Tibial nerve (tissue), 4 donors: ENCODE results near the gene HOMER2. TPM values are rescaled to one million over a fixed set of nuclear protein-coding genes. Genes with fewer than 3 reads are reported as not detected.

Source experiments
- DNase-seq, 2 donors: peaks; one replicate each; pipeline ENCODE4 v3.0.0-alpha.2; 2019; ENCODE audit warnings: low spot score in 2 of 2
- H3K27ac ChIP-seq, 4 donors: fragments of 200-600 bp; sonication (generic) in 3 of 4; one replicate each; pipeline ENCODE4 v1.5.1; 2017 to 2019; ENCODE audit warnings: mild to moderate bottlenecking in 1 of 4
- H3K27me3 ChIP-seq, 2 donors: fragments of 200-600 bp; sonication (generic) in 1 of 2; one replicate each; pipeline versions ENCODE4 v1.5.1 to v1.6.0; 2017 to 2019
- H3K36me3 ChIP-seq, 3 donors: fragments of 200-600 bp; sonication (generic); one replicate each; pipeline ENCODE4 v1.5.1; 2018 to 2019
- H3K4me1 ChIP-seq, 4 donors: fragments of 200-600 bp; sonication (generic) in 3 of 4; one replicate each; pipeline ENCODE4 v1.5.1; 2017 to 2019
- H3K4me3 ChIP-seq, 4 donors: fragments of 200-600 bp; sonication (generic) in 3 of 4; one replicate each; pipeline ENCODE4 v1.5.1; 2017 to 2019; ENCODE audit warnings: mild to moderate bottlenecking in 1 of 4, moderate library complexity in 1 of 4
- H3K9me3 ChIP-seq, 4 donors: fragments of 200-600 bp; sonication (generic) in 3 of 4; one replicate each; pipeline ENCODE4 v1.5.1; 2017 to 2019
- CTCF ChIP-seq, 5 experiments: fragments of 200-600 bp in 3 of 5; fragments of 450-650 bp in 2 of 5; sonication (generic) in 3 of 5; IDR thresholded peaks; one replicate each; pipeline ENCODE4 v1.5.1; 2016 to 2019; ENCODE audit warnings: antibody characterized with exemption in 5 of 5, mild to moderate bottlenecking in 3 of 5, moderate library complexity in 2 of 5
- EP300 ChIP-seq, 2 donors: sonication (generic); formaldehyde crosslinking; IDR thresholded peaks; one replicate each; pipeline ENCODE4 v1.6.1; 2017; ENCODE audit warnings: antibody characterized with exemption in 2 of 2, mild to moderate bottlenecking in 1 of 2
- POLR2A ChIP-seq, 2 donors: fragments of 450-650 bp; IDR thresholded peaks; one replicate each; pipeline ENCODE4 v1.6.1; 2017; ENCODE audit warnings: antibody characterized with exemption in 2 of 2, mild to moderate bottlenecking in 2 of 2, moderate library complexity in 2 of 2
- WGBS, 2 donors: methylation state at CpG; one replicate each; pipeline ENCODE4 v1.1.5; 2018; 5-methylcytosine and 5-hydroxymethylcytosine counted together
- total RNA-seq, 4 donors: library from RNA; depleted of rRNA; stranded (reverse); fragments of >200 nt; gene quantifications; one replicate each; pipeline ENCODE4 v1.1.0, GENCODE V29; 2016

HOMER2 gene
- total RNA-seq, 4 donors from 2014 or later = 25.5 to 950 (median 39.0) TPM

- Histone ChIP-seq H3K36me3 (no peaks in the 10 kb centered on the region), H3K4me1 (peaks cover 0 to 23% (median 3%) of the 10 kb centered on the region in 4 donors), H3K27me3 (no peaks in the 10 kb centered on the region), H3K4me3 (no peak overlapping the region), H3K9me3 (no peaks in the 10 kb centered on the region), H3K27ac (no peak overlapping the region)
- no peak for DNase-seq
- TF ChIP-seq CTCF (IDR thresholded peaks at IDR 0.05) (no peak), POLR2A (IDR thresholded peaks at IDR 0.05) (no peak), EP300 (IDR thresholded peaks at IDR 0.05) (no peak)
- WGBS, 2 donors = 83 to 85% methylated on average over 8 of the region's 8 CpGs
These were observed 31.3 kb downstream of the HOMER2 start for GRCh38 chr15:82921242-82921641.

GRCh38 chr15:82919231-82919886 lies 33.2 kb downstream of the HOMER2 start:
- Histone ChIP-seq H3K27ac (peak overlapping the region in 2 of 4 donors; percentile 46 to 70), H3K36me3 (no peaks in the 10 kb centered on the region)

GRCh38 chr15:82918607-82919230 lies 33.8 kb downstream of the HOMER2 start:
- no peaks in the 10 kb centered on the region for H3K9me3 ChIP-seq
- no peaks in the 10 kb centered on the region for H3K27me3 ChIP-seq
- no peak overlapping the region for H3K4me3 ChIP-seq
- H3K4me1 ChIP-seq = peaks cover 0 to 23% (median 3%) of the 10 kb centered on the region in 4 donors
- 78 to 88% methylated on average over 6 of the region's 6 CpGs for WGBS, 2 donors
- H3K27ac ChIP-seq = peak overlapping the region in 2 of 4 donors; percentile 43 to 70
- no peaks in the 10 kb centered on the region for H3K36me3 ChIP-seq
- no peak for DNase-seq
- TF ChIP-seq CTCF (IDR thresholded peaks at IDR 0.05) = no peak
- TF ChIP-seq EP300 (IDR thresholded peaks at IDR 0.05) = no peak
- no peak for TF ChIP-seq POLR2A (IDR thresholded peaks at IDR 0.05)

More at GRCh38 chr15:82919231-82919886, 33.2 kb downstream of the HOMER2 start:
- H3K4me1 ChIP-seq = peaks cover 0 to 23% (median 3%) of the 10 kb centered on the region in 4 donors
- no peak for TF ChIP-seq CTCF (IDR thresholded peaks at IDR 0.05)
- peak in 1 of 2 donors; percentile 35 for TF ChIP-seq EP300 (IDR thresholded peaks at IDR 0.05)
- no peak for TF ChIP-seq POLR2A (IDR thresholded peaks at IDR 0.05)
- no peaks in the 10 kb centered on the region for H3K9me3 ChIP-seq
- no peak overlapping the region for H3K4me3 ChIP-seq
- no peaks in the 10 kb centered on the region for H3K27me3 ChIP-seq
- 37 to 40% methylated on average over 6 of the region's 6 CpGs for WGBS, 2 donors
- DNase-seq = peak in 1 of 2 donors; percentile 8

- 85 to 92% methylated on average over 6 of the region's 6 CpGs for WGBS, 2 donors
- Histone ChIP-seq H3K9me3 (no peaks in the 10 kb centered on the region), H3K27me3 (no peaks in the 10 kb centered on the region)
These were observed 34.4 kb downstream of the HOMER2 start for GRCh38 chr15:82918162-82918561.

More at GRCh38 chr15:82918162-82918561, 34.4 kb downstream of the HOMER2 start:
- H3K27ac ChIP-seq = peak overlapping the region in 2 of 4 donors; percentile 10 to 70
- DNase-seq = no peak
- no peaks in the 10 kb centered on the region for H3K36me3 ChIP-seq
- no peak for TF ChIP-seq POLR2A (IDR thresholded peaks at IDR 0.05)
- no peak for TF ChIP-seq CTCF (IDR thresholded peaks at IDR 0.05)
- TF ChIP-seq EP300 (IDR thresholded peaks at IDR 0.05) = no peak
- peaks cover 0 to 23% (median 3%) of the 10 kb centered on the region in 4 donors for H3K4me1 ChIP-seq
- no peak overlapping the region for H3K4me3 ChIP-seq
